HCT116 (cell line): Measurements from ENCODE around the gene PKN3. TPM values are rescaled to one million over a fixed set of nuclear protein-coding genes. Genes with fewer than 3 reads are reported as not detected.

Source experiments
- ATAC-seq: fragments of 200-7000 bp; cut with Tn5 transposase; 2 replicates; pipeline ENCODE4 v1.9.1; 2020; ENCODE audit warnings: mild to moderate bottlenecking, moderate library complexity
- BruUV-seq: library from RNA; stranded (reverse); fragments of 400-500 nt; replicated peaks from 2 replicates; lab custom pipeline; 2021; lab: Mats Ljungman, UMichigan
- CTCF ChIA-PET: fragments of 300-600 bp; sonication (Branson Sonifier 250); formaldehyde crosslinking; loops from one replicate; lab custom pipeline; 2021; ENCODE audit warnings: antibody characterized with exemption; lab: Charles Lee
- POLR2A ChIA-PET: fragments of 300-600, 350-600 bp; sonication (Branson Sonifier 250); formaldehyde crosslinking; loops from one replicate; lab custom pipeline; 2021; ENCODE audit warnings: antibody characterized with exemption; lab: Charles Lee
- RAD21 ChIA-PET, 2 experiments: fragments of 300-600 bp; sonication (Branson Sonifier 250); formaldehyde crosslinking; loops; one replicate each; lab custom pipeline; 2023; ENCODE audit warnings: low total read pairs in 2 of 2; ENCODE audit not compliant: uncharacterized antibody in 2 of 2, unreplicated experiment in 2 of 2, low non-redundant PET in 1 of 2; lab: Charles Lee
- DNase-seq: peaks from one replicate; pipeline ENCODE4 v3.0.0-alpha.2; 2010; ENCODE audit warnings: low read depth, low spot score
- H2AFZ ChIP-seq: fragments of 200-600 bp; shearing (Covaris generic), sonication (generic); 2 replicates; pipeline ENCODE4 v1.6.1; 2017; ENCODE audit warnings: low read depth, mixed run types, mixed read lengths, antibody characterized with exemption, low read length; ENCODE audit not compliant: poor library complexity, severe bottlenecking
- H3K27ac ChIP-seq: 2 replicates; pipeline ENCODE4 v1.5.1; 2012; ENCODE audit warnings: low read depth, low read length
- H3K27me3 ChIP-seq: fragments of 200-600 bp; sonication (generic); 2 replicates; pipeline ENCODE4 v1.6.1; 2016; ENCODE audit warnings: mixed run types, low read length, mixed read lengths; ENCODE audit not compliant: insufficient read depth
- H3K36me3 ChIP-seq, 2 experiments: fragments of 200-500 bp in 1 of 2; fragments of 200-600 bp in 1 of 2; sonication (Bioruptor generic) in 1 of 2; sonication (generic) in 1 of 2; 2 replicates each; pipeline versions ENCODE4 v1.5.1 to v1.6.1; 2014 to 2016; ENCODE audit warnings: low read length in 2 of 2, inconsistent platforms in 1 of 2, mixed read lengths in 1 of 2, mixed run types in 1 of 2; ENCODE audit not compliant: insufficient read depth in 2 of 2, control insufficient read depth in 1 of 2
- H3K4me1 ChIP-seq, 2 experiments: fragments of 200-600 bp in 1 of 2; sonication (generic) in 1 of 2; 2 replicates each; pipeline versions ENCODE4 v1.5.1 to v1.6.1; 2012 to 2017; ENCODE audit warnings: low read length in 2 of 2, inconsistent platforms in 1 of 2, mild to moderate bottlenecking in 1 of 2, mixed read lengths in 1 of 2, mixed run types in 1 of 2, moderate library complexity in 1 of 2; ENCODE audit not compliant: insufficient read depth in 2 of 2, control insufficient read depth in 1 of 2
- H3K4me2 ChIP-seq: fragments of 200-600 bp; sonication (generic); 2 replicates; pipeline ENCODE4 v1.6.1; 2017; ENCODE audit warnings: mixed run types, low read length, mixed read lengths
- H3K4me3 ChIP-seq, 2 experiments: fragments of 200-600 bp in 1 of 2; sonication (generic) in 1 of 2; replicated peaks in 1 of 2; 2 replicates each; pipeline ENCODE4 v1.5.1; 2011 to 2016; ENCODE audit warnings: low read length in 2 of 2, control low read depth in 1 of 2, low read depth in 1 of 2, mild to moderate bottlenecking in 1 of 2, mixed read lengths in 1 of 2, mixed run types in 1 of 2
- H3K79me2 ChIP-seq: fragments of 200-600 bp; sonication (generic); 2 replicates; pipeline ENCODE4 v1.6.1; 2017; ENCODE audit warnings: mild to moderate bottlenecking, mixed run types, low read length, moderate library complexity, mixed read lengths; ENCODE audit not compliant: insufficient read depth
- H3K9ac ChIP-seq: fragments of 200-600 bp; sonication (generic); 2 replicates; pipeline ENCODE4 v1.6.1; 2016; ENCODE audit warnings: low read length, mixed read lengths
- H3K9me2 ChIP-seq: fragments of 200-600 bp; sonication (generic), shearing (Covaris generic); 2 replicates; pipeline ENCODE4 v1.6.1; 2017; ENCODE audit warnings: mixed run types, mild to moderate bottlenecking, moderate library complexity; ENCODE audit not compliant: insufficient read depth
- H3K9me3 ChIP-seq, 2 experiments: fragments of 200-500 bp in 1 of 2; fragments of 200-600 bp in 1 of 2; sonication (Bioruptor generic) in 1 of 2; sonication (generic) in 1 of 2; 2 replicates each; pipeline ENCODE4 v1.6.1; 2014 to 2017; ENCODE audit warnings: low read length in 2 of 2, mixed read lengths in 2 of 2, inconsistent platforms in 1 of 2, low read depth in 1 of 2, mild to moderate bottlenecking in 1 of 2, mixed run types in 1 of 2, moderate library complexity in 1 of 2; ENCODE audit not compliant: control insufficient read depth in 1 of 2, insufficient read depth in 1 of 2
- H4K20me1 ChIP-seq: fragments of 200-600 bp; sonication (generic), shearing (Covaris generic); 2 replicates; pipeline ENCODE4 v1.6.1; 2017; ENCODE audit warnings: mixed run types, mild to moderate bottlenecking, moderate library complexity; ENCODE audit not compliant: insufficient read depth
- EGR1 ChIP-seq: IDR thresholded peaks from 2 replicates; pipeline ENCODE4 v1.6.1; 2012; ENCODE audit warnings: low read depth
- FOSL1 ChIP-seq: IDR thresholded peaks from 2 replicates; pipeline ENCODE4 v1.6.1; 2012; ENCODE audit warnings: low read depth
- POLR2AphosphoS5 ChIP-seq: IDR thresholded peaks from 2 replicates; pipeline ENCODE4 v1.6.1; 2011; ENCODE audit warnings: mild to moderate bottlenecking, low read depth, low read length, moderate library complexity
- intact Hi-C: fragments of 100-400 bp; cut with micrococcal nuclease; formaldehyde crosslinking; loops from 2 replicates; pipeline ENCODE4 v1.10.0; 2022
- total RNA-seq: library from RNA; stranded (reverse); gene quantifications from one replicate; pipeline ENCODE4 v1.2.1, GENCODE V29; 2021; ENCODE audit not compliant: unreplicated experiment

The PKN3 gene
- total RNA-seq, 1 experiment from 2014 or later: 37.9 TPM

- intact Hi-C loops: no loop called here
- peak overlapping the region; percentile 62 for H3K9ac ChIP-seq
These were observed 22.5 kb downstream of the PKN3 start for GRCh38 chr9:128724744-128725211.

GRCh38 chr9:128727640-128728248, 25.4 kb downstream of the PKN3 start:
- no peak for TF ChIP-seq EGR1
- DNase-seq (no peak), ATAC-seq (no peak)
- no peaks in the 10 kb centered on the region for H3K9me3 ChIP-seq
- no peak overlapping the region for H3K4me2 ChIP-seq
- no peaks in the 10 kb centered on the region for H3K36me3 ChIP-seq
- no peak overlapping the region for H3K9ac ChIP-seq
- ChIA-PET CTCF (interaction anchor here (1.5 kb wide), 1 partner anchor 26 kb away, joined by 3 read pairs; the partner anchor contains the start of gene PKN3), RAD21 (no interaction called here), POLR2A (no interaction called here)
- peaks cover 9% of the 10 kb centered on the region; the same call in 1 of the 2 replicates for H3K79me2 ChIP-seq
- H3K4me1 ChIP-seq: peaks cover 6 to 22% of the 10 kb centered on the region in 2 experiments
- no peaks in the 10 kb centered on the region for H3K9me2 ChIP-seq
- no peak overlapping the region for H2AFZ ChIP-seq
- intact Hi-C loops: no loop called here
- no peak overlapping the region for H3K27ac ChIP-seq
- no peaks in the 10 kb centered on the region for H3K27me3 ChIP-seq
- no peaks in the 10 kb centered on the region for H4K20me1 ChIP-seq
- H3K4me3 ChIP-seq: no peak overlapping the region
- no TSS peak for BruUV-seq

More at GRCh38 chr9:128724744-128725211, 22.5 kb downstream of the PKN3 start:
- peaks cover 9% of the 10 kb centered on the region; the same call in 1 of the 2 replicates for H3K79me2 ChIP-seq
- H3K4me2 ChIP-seq: peak overlapping the region; percentile 88
- DNase-seq: peak; percentile 62
- CTCF ChIA-PET: interaction anchor here (1.0 to 1.8 kb wide), 7 partner anchors 9 to 223 kb away, joined by 3 to 14 read pairs (median 4); partner anchors contain the start of genes DOLK, ENDOG, NUP188 and PKN3
- no peaks in the 10 kb centered on the region for H3K9me2 ChIP-seq
- TF ChIP-seq FOSL1: no peak
- TF ChIP-seq POLR2AphosphoS5: peak; percentile 51; the same call in 1 of the 2 replicates
- TF ChIP-seq, all 23 proteins: peak for 1
- ATAC-seq: peak; percentile 66
- Histone ChIP-seq H3K27ac (peak overlapping the region; percentile 65), H3K9me3 (no peaks in the 10 kb centered on the region), H3K27me3 (no peaks in the 10 kb centered on the region), H3K36me3 (no peaks in the 10 kb centered on the region), H3K4me1 (peaks cover 9 to 28% of the 10 kb centered on the region in 2 experiments), H3K4me3 (peak overlapping the region; percentile 70 to 97), H4K20me1 (no peaks in the 10 kb centered on the region), H2AFZ (no peak overlapping the region)
- POLR2A ChIA-PET: interaction anchor here (1.0 to 1.2 kb wide), 2 partner anchors 27 to 40 kb away, joined by 3 to 12 read pairs; no protein-coding TSS in a partner anchor
- RAD21 ChIA-PET: interaction anchor here in 1 of 2 experiments (0.7 kb wide), 1 partner anchor 202 kb away, joined by 3 read pairs; no protein-coding TSS in a partner anchor
- BruUV-seq: TSS peak; percentile 69
